Type B pancreatic cell (in vitro differentiated cells): ENCODE data around the gene SPON1. TPM values are rescaled to one million over a fixed set of nuclear protein-coding genes. Genes with fewer than 3 reads are reported as not detected.

ENCODE experiments used
- DNase-seq: peaks from one replicate; pipeline ENCODE4 v3.0.0; 2021; ENCODE audit warnings: mixed read lengths; ENCODE audit not compliant: unreplicated experiment; ENCODE audit errors: extremely low spot score
- H3K27ac Mint-ChIP-seq: 2 replicates; pipeline ENCODE4 v1.8.0; 2021; ENCODE audit warnings: mild to moderate bottlenecking, mixed read lengths
- H3K27me3 Mint-ChIP-seq: 2 replicates; pipeline ENCODE4 v1.8.0; 2021; ENCODE audit warnings: mixed read lengths
- H3K36me3 Mint-ChIP-seq: 2 replicates; pipeline ENCODE4 v1.8.0; 2021; ENCODE audit warnings: mixed read lengths
- H3K4me1 Mint-ChIP-seq: one replicate; pipeline ENCODE4 v1.8.0; 2021; ENCODE audit warnings: mixed read lengths; ENCODE audit not compliant: unreplicated experiment
- H3K4me3 Mint-ChIP-seq: 2 replicates; pipeline ENCODE4 v1.8.0; 2021; ENCODE audit warnings: mild to moderate bottlenecking, mixed read lengths
- H3K9me3 Mint-ChIP-seq: 2 replicates; pipeline ENCODE4 v1.8.0; 2021; ENCODE audit warnings: mixed read lengths
- CTCF ChIP-seq: fragments of 200-600 bp; sonication (generic); conservative IDR thresholded peaks from 2 replicates; pipeline ENCODE4 v1.5.0; 2021; ENCODE audit warnings: antibody characterized with exemption, mild to moderate bottlenecking
- total RNA-seq: library from RNA; stranded (reverse); gene quantifications from 2 replicates; pipeline ENCODE4 v1.2.1, GENCODE V29; 2021; ENCODE audit warnings: low replicate concordance

SPON1 gene
- total RNA-seq, 1 donor from 2014 or later = 31.7 TPM

DNA sequence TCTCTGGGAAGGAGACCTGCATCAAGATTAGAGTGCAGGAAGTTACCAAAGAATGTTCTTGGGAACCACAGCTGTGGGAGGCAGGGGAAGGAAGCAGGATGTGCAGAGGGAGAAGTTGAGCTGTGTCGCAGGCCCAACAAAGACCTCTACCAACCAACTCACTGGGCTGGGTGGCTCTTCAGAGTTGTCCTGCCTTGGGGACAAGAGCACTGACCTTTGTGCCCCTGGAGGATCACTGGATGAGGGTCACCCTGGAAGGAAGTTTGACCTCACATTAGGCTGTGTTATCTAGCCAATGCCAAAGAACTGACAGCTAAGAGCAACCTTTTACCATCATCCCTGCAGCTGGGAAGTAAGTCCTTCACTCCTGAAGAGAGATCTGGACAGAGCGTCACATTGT, 265.8 kb downstream of the SPON1 start:
- Mint-ChIP-seq H3K4me3 (no peak overlapping the region), H3K27me3 (peaks cover 61% of the 10 kb centered on the region), H3K9me3 (no peaks in the 10 kb centered on the region), H3K36me3 (no peaks in the 10 kb centered on the region), H3K27ac (no peak overlapping the region), H3K4me1 (no peaks in the 10 kb centered on the region)
- DNase-seq = no peak
- no peak for TF ChIP-seq CTCF

GRCh38 chr11:14229472-14229871, 266.9 kb downstream of the SPON1 start:
- H3K27me3 Mint-ChIP-seq = peaks cover 53% of the 10 kb centered on the region
- no peaks in the 10 kb centered on the region for H3K4me1 Mint-ChIP-seq
- H3K27ac Mint-ChIP-seq = no peak overlapping the region
- TF ChIP-seq CTCF = no peak
- H3K9me3 Mint-ChIP-seq = no peaks in the 10 kb centered on the region
- H3K36me3 Mint-ChIP-seq = no peaks in the 10 kb centered on the region
- H3K4me3 Mint-ChIP-seq = no peak overlapping the region
- no peak for DNase-seq

GRCh38 chr11:14230407-14230806, 267.9 kb downstream of the SPON1 start:
- Mint-ChIP-seq H3K27me3 (peaks cover 53% of the 10 kb centered on the region), H3K27ac (no peak overlapping the region), H3K4me1 (no peaks in the 10 kb centered on the region), H3K4me3 (no peak overlapping the region), H3K9me3 (no peaks in the 10 kb centered on the region), H3K36me3 (no peaks in the 10 kb centered on the region)
- DNase-seq = no peak
- no peak for TF ChIP-seq CTCF

DNA sequence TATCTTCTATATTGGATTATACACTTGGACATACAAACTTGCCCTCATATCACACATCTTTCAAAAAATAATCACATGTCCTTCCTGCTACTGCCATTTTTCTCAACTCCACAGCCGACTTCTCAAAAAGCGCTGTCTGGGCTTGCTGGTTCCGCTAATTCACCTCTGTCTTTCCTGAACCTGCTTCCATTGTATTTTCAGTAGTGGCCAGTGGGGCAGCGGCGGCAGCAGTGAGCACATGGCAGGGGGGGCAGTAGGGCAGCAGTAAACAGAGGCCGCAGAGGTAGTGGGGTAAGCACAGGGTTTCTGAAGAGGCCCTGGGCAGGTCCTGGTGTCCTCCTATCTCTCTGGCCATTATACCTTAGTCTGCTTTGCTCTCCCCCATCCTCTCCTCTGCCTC, 270.1 kb downstream of the SPON1 start:
- no peak for DNase-seq
- H3K9me3 Mint-ChIP-seq = no peaks in the 10 kb centered on the region
- H3K27me3 Mint-ChIP-seq = peaks cover 64% of the 10 kb centered on the region
- no peak overlapping the region for H3K27ac Mint-ChIP-seq
- no peak overlapping the region for H3K4me3 Mint-ChIP-seq
- no peaks in the 10 kb centered on the region for H3K36me3 Mint-ChIP-seq
- no peaks in the 10 kb centered on the region for H3K4me1 Mint-ChIP-seq
- TF ChIP-seq CTCF = peak; percentile 43

- H3K9me3 Mint-ChIP-seq = no peaks in the 10 kb centered on the region
- H3K4me1 Mint-ChIP-seq = no peaks in the 10 kb centered on the region
- no peak for DNase-seq
- H3K27me3 Mint-ChIP-seq = peaks cover 54% of the 10 kb centered on the region
- no peaks in the 10 kb centered on the region for H3K36me3 Mint-ChIP-seq
- TF ChIP-seq CTCF = no peak
- no peak overlapping the region for H3K27ac Mint-ChIP-seq
- H3K4me3 Mint-ChIP-seq = no peak overlapping the region
Observed at GRCh38 chr11:14234446-14234845, 271.9 kb downstream of the SPON1 start.

GRCh38 chr11:14235701-14236100, 273.2 kb downstream of the SPON1 start:
- H3K36me3 Mint-ChIP-seq = no peaks in the 10 kb centered on the region

More at GRCh38 chr11:14235701-14236100, 273.2 kb downstream of the SPON1 start:
- no peak overlapping the region for H3K27ac Mint-ChIP-seq
- H3K27me3 Mint-ChIP-seq = peaks cover 42% of the 10 kb centered on the region
- H3K9me3 Mint-ChIP-seq = no peaks in the 10 kb centered on the region
- no peak overlapping the region for H3K4me3 Mint-ChIP-seq
- no peak for DNase-seq
- H3K4me1 Mint-ChIP-seq = no peaks in the 10 kb centered on the region
- TF ChIP-seq CTCF = no peak
